SK-N-SH treated with all-trans-retinoic acid at 6 μM for 48 hours (cell line): ENCODE results near the gene EGFL7.

ENCODE experiments used
- ARNTL ChIP-seq: fragments of 450-650 bp; formaldehyde crosslinking; IDR thresholded peaks from 2 replicates; pipeline ENCODE4 v1.5.0; 2020; ENCODE audit warnings: low read depth, mild to moderate bottlenecking, moderate library complexity, borderline replicate concordance
- BACH2 ChIP-seq: fragments of 250-450 bp; sonication (Bioruptor Pico); IDR thresholded peaks from 2 replicates; pipeline ENCODE4 v1.9.0; 2021; ENCODE audit warnings: mild to moderate bottlenecking, borderline replicate concordance
- GLIS3 ChIP-seq: fragments of 250-450 bp; sonication (Bioruptor Pico); IDR thresholded peaks from 2 replicates; pipeline ENCODE4 v1.5.0; 2020; ENCODE audit warnings: mild to moderate bottlenecking, moderate library complexity
- RARB ChIP-seq: fragments of 250-450 bp; sonication (Bioruptor Pico); IDR thresholded peaks from 2 replicates; pipeline ENCODE4 v1.8.0; 2021; ENCODE audit warnings: mild to moderate bottlenecking, moderate library complexity
- TCF4 ChIP-seq: fragments of 250-450 bp; sonication (Bioruptor Pico); IDR thresholded peaks from 2 replicates; pipeline ENCODE4 v1.8.0; 2021; ENCODE audit warnings: mild to moderate bottlenecking, moderate library complexity, borderline replicate concordance
- ZFP30 ChIP-seq: fragments of 450-650 bp; formaldehyde crosslinking; IDR thresholded peaks from 2 replicates; pipeline ENCODE4 v1.5.0; 2022; ENCODE audit warnings: mild to moderate bottlenecking, moderate library complexity

DNA sequence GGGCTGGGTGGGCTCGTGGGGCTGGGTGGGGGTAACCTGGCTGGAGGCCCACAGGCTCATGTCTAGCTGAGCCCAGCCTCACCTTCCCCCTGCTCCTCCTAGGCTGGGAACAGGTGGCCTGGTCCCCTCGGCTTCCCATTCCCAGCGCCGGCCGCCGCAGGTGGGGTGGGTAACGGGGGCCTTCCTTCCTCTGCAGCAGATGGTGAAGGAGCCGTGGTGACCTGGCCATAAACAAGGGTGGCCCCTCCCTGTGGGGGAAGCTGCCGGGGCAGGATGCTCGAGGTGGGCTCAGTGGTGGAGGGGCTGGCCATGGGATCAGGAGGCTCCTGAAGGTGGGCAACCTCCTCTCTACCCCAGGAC is 41.0 kb upstream of the EGFL7 start:
- TF ChIP-seq RARB, result no peak
- TF ChIP-seq TCF4 (CRISPR knock-in tag), result no peak
- TF ChIP-seq ARNTL, result no peak
- TF ChIP-seq BACH2, result no peak
- no peak for TF ChIP-seq GLIS3 (CRISPR knock-in tag)
- no peak for TF ChIP-seq ZFP30 (CRISPR knock-in tag)
